DND-41 (cell line): Measurements from ENCODE around the gene ENAH.
A peak's percentile ranks its signal among the peaks of the same experiment; 100 is the strongest.

Experiments used
- ATAC-seq: fragments of 200-7000 bp; cut with Tn5 transposase; 3 replicates; pipeline ENCODE4 v1.9.1; 2021; ENCODE audit warnings: low read depth; ENCODE audit not compliant: insufficient read depth
- DNase-seq: peaks from one replicate; pipeline ENCODE4 v3.0.0-alpha.2; 2020
- H2AFZ ChIP-seq: 2 replicates; pipeline ENCODE4 v1.6.0; 2012; ENCODE audit warnings: low read depth, low read length
- H3K27ac ChIP-seq: 2 replicates; pipeline ENCODE4 v1.5.1; 2012; ENCODE audit warnings: low read length, inconsistent platforms
- H3K27me3 ChIP-seq: fragments of 200-600 bp; sonication (generic); 2 replicates; pipeline ENCODE4 v1.6.0; 2012; ENCODE audit warnings: low read length, mild to moderate bottlenecking, inconsistent platforms; ENCODE audit not compliant: insufficient read depth, poor library complexity
- H3K36me3 ChIP-seq: 2 replicates; pipeline ENCODE4 v1.5.1; 2012; ENCODE audit warnings: low read length, inconsistent platforms; ENCODE audit not compliant: insufficient read depth
- H3K4me1 ChIP-seq: 2 replicates; pipeline ENCODE4 v1.5.1; 2012; ENCODE audit warnings: mild to moderate bottlenecking, low read length; ENCODE audit not compliant: insufficient read depth
- H3K4me2 ChIP-seq: 2 replicates; pipeline ENCODE4 v1.6.0; 2012; ENCODE audit warnings: mild to moderate bottlenecking, moderate library complexity, low read length, inconsistent platforms; ENCODE audit not compliant: insufficient read depth
- H3K4me3 ChIP-seq, 2 experiments: fragments of 200-600 bp in 1 of 2; shearing (Covaris generic) in 1 of 2; 2 replicates each; pipeline ENCODE4 v1.5.1; 2012 to 2016; ENCODE audit warnings: inconsistent platforms in 2 of 2, low read length in 2 of 2, mild to moderate bottlenecking in 2 of 2, low read depth in 1 of 2, moderate library complexity in 1 of 2
- H3K79me2 ChIP-seq: 2 replicates; pipeline ENCODE4 v1.6.0; 2012; ENCODE audit warnings: low read length, inconsistent platforms; ENCODE audit not compliant: insufficient read depth
- H3K9ac ChIP-seq: 2 replicates; pipeline ENCODE4 v1.6.0; 2012; ENCODE audit warnings: low read depth, mild to moderate bottlenecking, inconsistent platforms, low read length, moderate library complexity
- H3K9me3 ChIP-seq: 2 replicates; pipeline ENCODE4 v1.5.1; 2012; ENCODE audit warnings: low read length, moderate library complexity, mild to moderate bottlenecking, inconsistent platforms; ENCODE audit not compliant: insufficient read depth, severe bottlenecking
- H4K20me1 ChIP-seq: 2 replicates; pipeline ENCODE4 v1.6.0; 2012; ENCODE audit warnings: low read length; ENCODE audit not compliant: insufficient read depth
- CTCF ChIP-seq: IDR thresholded peaks from 2 replicates; pipeline ENCODE4 v1.5.1; 2012; ENCODE audit warnings: borderline replicate concordance, low read length, moderate library complexity, mild to moderate bottlenecking; ENCODE audit not compliant: poor library complexity, severe bottlenecking; ENCODE audit errors: extremely low read depth
- EZH2 ChIP-seq: IDR thresholded peaks from 3 replicates; pipeline ENCODE4 v1.6.1; 2012; ENCODE audit warnings: borderline replicate concordance, low read depth, mild to moderate bottlenecking, moderate library complexity, low read length, inconsistent platforms; ENCODE audit not compliant: severe bottlenecking

The ENAH gene

GRCh38 chr1:225454733-225455132 is 198.2 kb downstream of the ENAH start:
- Histone ChIP-seq H3K9me3 (no peaks in the 10 kb centered on the region), H3K4me3 (no peak overlapping the region), H3K79me2 (no peaks in the 10 kb centered on the region), H3K27me3 (no peaks in the 10 kb centered on the region), H3K36me3 (no peaks in the 10 kb centered on the region), H3K4me2 (no peak overlapping the region), H3K4me1 (peaks cover under 1% of the 10 kb centered on the region), H3K9ac (no peak overlapping the region), H2AFZ (no peak overlapping the region), H4K20me1 (no peaks in the 10 kb centered on the region), H3K27ac (no peak overlapping the region)
- TF ChIP-seq CTCF (no peak), EZH2 (no peak)
- no peak for ATAC-seq
- DNase-seq: no peak

- no peaks in the 10 kb centered on the region for H3K79me2 ChIP-seq
- no peak overlapping the region for H3K4me2 ChIP-seq
- DNase-seq (no peak), ATAC-seq (no peak)
- no peaks in the 10 kb centered on the region for H3K4me1 ChIP-seq
- no peak overlapping the region; the same call in 1 of the 2 replicates for H2AFZ ChIP-seq
- H3K9ac ChIP-seq: no peak overlapping the region
- no peaks in the 10 kb centered on the region for H4K20me1 ChIP-seq
- no peak overlapping the region for H3K4me3 ChIP-seq
- no peak overlapping the region for H3K27ac ChIP-seq
- no peak for TF ChIP-seq EZH2
- no peaks in the 10 kb centered on the region for H3K27me3 ChIP-seq
- H3K9me3 ChIP-seq: no peaks in the 10 kb centered on the region
- H3K36me3 ChIP-seq: no peaks in the 10 kb centered on the region
These were observed 198.9 kb downstream of the ENAH start for GRCh38 chr1:225453797-225454648.

GRCh38 chr1:225451840-225452515 is 200.9 kb downstream of the ENAH start:
- H3K9ac ChIP-seq: no peak overlapping the region

More at GRCh38 chr1:225451840-225452515, 200.9 kb downstream of the ENAH start:
- TF ChIP-seq CTCF (peak; percentile 10), EZH2 (no peak)
- H4K20me1 ChIP-seq: no peaks in the 10 kb centered on the region
- no peaks in the 10 kb centered on the region for H3K4me1 ChIP-seq
- H3K4me2 ChIP-seq: no peak overlapping the region
- no peaks in the 10 kb centered on the region for H3K9me3 ChIP-seq
- no peaks in the 10 kb centered on the region for H3K27me3 ChIP-seq
- H3K27ac ChIP-seq: no peak overlapping the region
- ATAC-seq: no peak
- no peaks in the 10 kb centered on the region for H3K79me2 ChIP-seq
- DNase-seq: no peak
- H3K4me3 ChIP-seq: no peak overlapping the region
- H3K36me3 ChIP-seq: no peaks in the 10 kb centered on the region
- no peak overlapping the region for H2AFZ ChIP-seq
